PFSK-1 (cell line): ENCODE measurements around the gene DPP6.

ENCODE experiments used
- SIN3A ChIP-seq: IDR thresholded peaks from 2 replicates; pipeline ENCODE4 v1.6.1; 2012; ENCODE audit warnings: mild to moderate bottlenecking, low read length, moderate library complexity, borderline replicate concordance; ENCODE audit not compliant: insufficient read depth
- TF ChIP-seq, protein P1 (sequence below), 2 experiments: IDR thresholded peaks; 2 replicates each; pipeline versions ENCODE4 v1.6.1 to v1.8.0; 2011 to 2012; ENCODE audit warnings: low read depth in 2 of 2, low read length in 2 of 2, control low read depth in 1 of 2, inconsistent platforms in 1 of 2, mild to moderate bottlenecking in 1 of 2, moderate library complexity in 1 of 2; ENCODE audit not compliant: insufficient read depth in 1 of 2

DNA sequence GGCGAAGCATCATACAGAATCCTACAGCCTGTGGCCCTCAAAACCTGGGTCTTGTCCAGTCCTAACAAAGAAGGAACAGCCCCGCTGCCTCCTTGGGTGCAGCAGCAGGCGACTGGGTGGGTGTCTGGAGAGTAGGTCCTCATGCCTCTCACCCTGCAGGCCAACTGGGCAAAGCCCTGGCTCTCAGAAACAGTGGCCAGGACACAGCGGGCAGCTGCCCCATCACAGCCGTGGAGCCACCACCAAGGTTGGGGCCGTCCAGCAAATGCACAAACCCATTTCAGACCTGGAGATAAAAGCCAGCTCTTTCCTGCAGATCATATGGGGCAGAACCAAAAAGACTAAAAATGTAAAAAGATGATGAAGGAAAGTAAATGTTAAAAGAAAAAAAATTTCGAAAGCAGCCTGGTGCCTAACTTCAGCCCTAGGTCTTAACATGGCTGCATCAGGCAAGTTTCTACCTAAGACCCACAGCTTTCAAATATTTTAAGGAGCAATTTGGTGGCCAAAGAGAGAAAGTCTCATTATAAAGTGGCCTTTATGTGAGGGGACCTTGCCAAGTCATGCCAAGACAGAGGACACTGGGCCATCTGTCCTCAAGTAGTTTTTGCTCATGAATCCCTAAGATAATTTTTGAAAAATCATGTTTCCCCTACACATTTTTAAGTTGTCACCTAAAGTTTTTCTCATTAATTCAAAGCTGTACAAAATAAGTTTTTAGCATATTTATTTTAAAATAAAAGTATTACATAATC lies 808.6 kb downstream of the DPP6 start:
- TF ChIP-seq, protein P1, sequence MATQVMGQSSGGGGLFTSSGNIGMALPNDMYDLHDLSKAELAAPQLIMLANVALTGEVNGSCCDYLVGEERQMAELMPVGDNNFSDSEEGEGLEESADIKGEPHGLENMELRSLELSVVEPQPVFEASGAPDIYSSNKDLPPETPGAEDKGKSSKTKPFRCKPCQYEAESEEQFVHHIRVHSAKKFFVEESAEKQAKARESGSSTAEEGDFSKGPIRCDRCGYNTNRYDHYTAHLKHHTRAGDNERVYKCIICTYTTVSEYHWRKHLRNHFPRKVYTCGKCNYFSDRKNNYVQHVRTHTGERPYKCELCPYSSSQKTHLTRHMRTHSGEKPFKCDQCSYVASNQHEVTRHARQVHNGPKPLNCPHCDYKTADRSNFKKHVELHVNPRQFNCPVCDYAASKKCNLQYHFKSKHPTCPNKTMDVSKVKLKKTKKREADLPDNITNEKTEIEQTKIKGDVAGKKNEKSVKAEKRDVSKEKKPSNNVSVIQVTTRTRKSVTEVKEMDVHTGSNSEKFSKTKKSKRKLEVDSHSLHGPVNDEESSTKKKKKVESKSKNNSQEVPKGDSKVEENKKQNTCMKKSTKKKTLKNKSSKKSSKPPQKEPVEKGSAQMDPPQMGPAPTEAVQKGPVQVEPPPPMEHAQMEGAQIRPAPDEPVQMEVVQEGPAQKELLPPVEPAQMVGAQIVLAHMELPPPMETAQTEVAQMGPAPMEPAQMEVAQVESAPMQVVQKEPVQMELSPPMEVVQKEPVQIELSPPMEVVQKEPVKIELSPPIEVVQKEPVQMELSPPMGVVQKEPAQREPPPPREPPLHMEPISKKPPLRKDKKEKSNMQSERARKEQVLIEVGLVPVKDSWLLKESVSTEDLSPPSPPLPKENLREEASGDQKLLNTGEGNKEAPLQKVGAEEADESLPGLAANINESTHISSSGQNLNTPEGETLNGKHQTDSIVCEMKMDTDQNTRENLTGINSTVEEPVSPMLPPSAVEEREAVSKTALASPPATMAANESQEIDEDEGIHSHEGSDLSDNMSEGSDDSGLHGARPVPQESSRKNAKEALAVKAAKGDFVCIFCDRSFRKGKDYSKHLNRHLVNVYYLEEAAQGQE (IDR thresholded peaks at IDR 0.05; ENCODE audit: insufficient read depth in 1 of 2, low read depth in 2 of 2, low read length in 2 of 2) = no peak
- TF ChIP-seq SIN3A = no peak
